Measurements from ENCODE around the gene USP6. TPM values are rescaled to one million over a fixed set of nuclear protein-coding genes. Genes with fewer than 3 reads are reported as not detected.
"Not testable (repeated sequence)": the region's sequence is repeated elsewhere in the genome, so short reads cannot be mapped to it uniquely, and the experiment has no call there.

The USP6 gene
- polyA plus RNA-seq, 1 donor, result 0.54 TPM

- no peak overlapping the region for H3K4me3 ChIP-seq (ENCODE audit: low read length)
- no peaks in the 10 kb centered on the region for H3K9me3 ChIP-seq (ENCODE audit: control insufficient read depth, low read depth, low read length)
- DNase-seq, result no peak
- WGBS (ENCODE audit: insufficient coverage, low lambda C conversion rate), result no CpG with 5 or more reads among the region's 6 CpGs
- no peak overlapping the region for H3K27ac ChIP-seq (ENCODE audit: low read length)
- no peaks in the 10 kb centered on the region for H3K27me3 ChIP-seq (ENCODE audit: control insufficient read depth, insufficient read depth, low read length)
- H3K36me3 ChIP-seq (ENCODE audit: control insufficient read depth, insufficient read depth, low read length), result no peaks in the 10 kb centered on the region
- H3K4me1 ChIP-seq (ENCODE audit: control insufficient read depth, insufficient read depth, low read length), result no peaks in the 10 kb centered on the region
Measured at GRCh38 chr17:5164436-5164835, 48.6 kb downstream of the USP6 start.

DNA sequence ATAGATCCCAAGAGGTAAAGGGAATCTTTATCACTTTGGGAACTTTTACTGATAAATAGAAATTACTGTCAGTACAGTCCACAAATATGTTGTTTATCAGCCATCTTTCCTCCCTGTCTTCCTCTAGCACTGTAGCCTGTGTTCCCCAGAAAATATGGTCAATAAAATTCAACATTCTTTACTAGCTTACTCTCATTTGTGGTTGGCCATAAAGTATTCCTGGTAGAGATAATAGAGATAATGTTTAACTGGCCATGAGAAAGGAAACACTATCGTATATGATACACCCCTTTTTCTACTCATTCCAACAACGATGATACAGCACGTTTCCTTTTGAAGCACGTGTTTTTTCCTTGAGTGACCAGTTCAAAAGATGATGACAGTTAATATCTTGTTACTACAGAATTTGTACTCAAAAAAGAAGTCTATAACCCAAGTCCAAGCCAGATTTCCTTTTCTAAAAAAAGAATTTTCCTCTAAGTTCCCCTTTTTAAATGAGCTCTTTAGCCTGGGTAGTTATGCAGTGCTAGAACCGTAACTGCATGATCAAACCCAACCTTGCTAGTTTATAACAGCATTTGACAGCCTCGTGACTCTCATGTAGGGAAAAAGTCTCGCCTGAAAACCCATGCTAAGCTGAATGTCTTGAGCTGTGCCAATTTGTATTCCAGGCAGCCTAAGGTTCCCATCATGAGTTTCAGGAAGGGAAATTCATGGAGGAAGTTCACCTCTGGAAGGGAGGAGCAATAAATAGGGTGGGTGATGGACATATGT is 50.1 kb downstream of the USP6 start:
- DNase-seq, result peak; percentile 3 to 27
- not testable (repeated sequence) for H3K27me3 ChIP-seq (ENCODE audit: control insufficient read depth, insufficient read depth, low read length); H3K4me1 ChIP-seq (ENCODE audit: control insufficient read depth, insufficient read depth, low read length); H3K9me3 ChIP-seq (ENCODE audit: control insufficient read depth, low read depth, low read length); H3K27ac ChIP-seq (ENCODE audit: low read length); H3K4me3 ChIP-seq (ENCODE audit: low read length); H3K36me3 ChIP-seq (ENCODE audit: control insufficient read depth, insufficient read depth, low read length)
- no CpG with 5 or more reads among the region's 7 CpGs for WGBS (ENCODE audit: insufficient coverage, low lambda C conversion rate)

- WGBS (ENCODE audit: insufficient coverage, low lambda C conversion rate), result 100% methylated on average over 1 of the region's 7 CpGs
- not testable (repeated sequence) for DNase-seq; H3K36me3 ChIP-seq (ENCODE audit: control insufficient read depth, insufficient read depth, low read length); H3K27me3 ChIP-seq (ENCODE audit: control insufficient read depth, insufficient read depth, low read length); H3K4me1 ChIP-seq (ENCODE audit: control insufficient read depth, insufficient read depth, low read length); H3K4me3 ChIP-seq (ENCODE audit: low read length); H3K27ac ChIP-seq (ENCODE audit: low read length)
- H3K9me3 ChIP-seq (ENCODE audit: control insufficient read depth, low read depth, low read length), result peaks cover 24% of the 10 kb centered on the region
Measured at GRCh38 chr17:5175027-5175426, 59.2 kb downstream of the USP6 start.

GRCh38 chr17:5179003-5179402 is 63.2 kb downstream of the USP6 start:
- Histone ChIP-seq H3K4me3 (ENCODE audit: low read length) (no peak overlapping the region), H3K27me3 (ENCODE audit: control insufficient read depth, insufficient read depth, low read length) (no peaks in the 10 kb centered on the region), H3K9me3 (ENCODE audit: control insufficient read depth, low read depth, low read length) (peaks cover 51% of the 10 kb centered on the region), H3K4me1 (ENCODE audit: control insufficient read depth, insufficient read depth, low read length) (no peaks in the 10 kb centered on the region), H3K36me3 (ENCODE audit: control insufficient read depth, insufficient read depth, low read length) (peaks cover 7% of the 10 kb centered on the region), H3K27ac (ENCODE audit: low read length) (no peak overlapping the region)
- DNase-seq, result no peak
- WGBS (ENCODE audit: insufficient coverage, low lambda C conversion rate), result no CpG with 5 or more reads among the region's 12 CpGs

GRCh38 chr17:5181509-5182305 is 65.9 kb downstream of the USP6 start:
- H3K9me3 ChIP-seq (ENCODE audit: control insufficient read depth, low read depth, low read length), result peaks cover 63% of the 10 kb centered on the region
- no peak overlapping the region for H3K27ac ChIP-seq (ENCODE audit: low read length)
- no peaks in the 10 kb centered on the region for H3K4me1 ChIP-seq (ENCODE audit: control insufficient read depth, insufficient read depth, low read length)
- no CpG with 5 or more reads among the region's 10 CpGs for WGBS (ENCODE audit: insufficient coverage, low lambda C conversion rate)
- no peak overlapping the region for H3K4me3 ChIP-seq (ENCODE audit: low read length)
- DNase-seq, result no peak
- H3K36me3 ChIP-seq (ENCODE audit: control insufficient read depth, insufficient read depth, low read length), result no peaks in the 10 kb centered on the region
- H3K27me3 ChIP-seq (ENCODE audit: control insufficient read depth, insufficient read depth, low read length), result no peaks in the 10 kb centered on the region

- Histone ChIP-seq H3K4me3 (ENCODE audit: low read length) (no peak overlapping the region), H3K4me1 (ENCODE audit: control insufficient read depth, insufficient read depth, low read length) (no peaks in the 10 kb centered on the region), H3K27ac (ENCODE audit: low read length) (no peak overlapping the region), H3K9me3 (ENCODE audit: control insufficient read depth, low read depth, low read length) (peaks cover 55% of the 10 kb centered on the region), H3K36me3 (ENCODE audit: control insufficient read depth, insufficient read depth, low read length) (peaks cover 4% of the 10 kb centered on the region), H3K27me3 (ENCODE audit: control insufficient read depth, insufficient read depth, low read length) (no peaks in the 10 kb centered on the region)
- WGBS (ENCODE audit: insufficient coverage, low lambda C conversion rate), result no CpG with 5 or more reads among the region's 6 CpGs
- no peak for DNase-seq
Measured at GRCh38 chr17:5182597-5183409, 67.0 kb downstream of the USP6 start.

DNA sequence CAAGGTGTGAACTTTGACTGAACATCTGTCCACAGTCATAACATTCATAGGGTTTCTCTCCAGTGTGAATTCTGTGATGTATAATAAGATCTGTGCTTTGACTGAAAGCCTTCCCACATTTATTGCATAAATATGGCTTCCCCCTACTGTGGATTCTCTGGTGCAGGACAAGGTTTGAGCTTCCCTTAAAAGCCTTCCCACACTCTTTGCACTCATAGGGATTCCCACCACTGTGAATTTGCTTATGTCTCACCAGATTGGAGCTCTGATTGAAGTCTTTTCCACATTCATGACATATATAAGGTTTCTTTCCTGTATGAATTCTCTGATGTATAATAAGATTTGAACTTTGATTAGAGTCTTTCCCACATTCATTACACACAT is 67.6 kb downstream of the USP6 start:
- Histone ChIP-seq H3K27ac (ENCODE audit: low read length) (no peak overlapping the region), H3K9me3 (ENCODE audit: control insufficient read depth, low read depth, low read length) (peaks cover 58% of the 10 kb centered on the region), H3K36me3 (ENCODE audit: control insufficient read depth, insufficient read depth, low read length) (peaks cover 4% of the 10 kb centered on the region), H3K4me1 (ENCODE audit: control insufficient read depth, insufficient read depth, low read length) (no peaks in the 10 kb centered on the region), H3K4me3 (ENCODE audit: low read length) (no peak overlapping the region), H3K27me3 (ENCODE audit: control insufficient read depth, insufficient read depth, low read length) (no peaks in the 10 kb centered on the region)
- no peak for DNase-seq

DNA sequence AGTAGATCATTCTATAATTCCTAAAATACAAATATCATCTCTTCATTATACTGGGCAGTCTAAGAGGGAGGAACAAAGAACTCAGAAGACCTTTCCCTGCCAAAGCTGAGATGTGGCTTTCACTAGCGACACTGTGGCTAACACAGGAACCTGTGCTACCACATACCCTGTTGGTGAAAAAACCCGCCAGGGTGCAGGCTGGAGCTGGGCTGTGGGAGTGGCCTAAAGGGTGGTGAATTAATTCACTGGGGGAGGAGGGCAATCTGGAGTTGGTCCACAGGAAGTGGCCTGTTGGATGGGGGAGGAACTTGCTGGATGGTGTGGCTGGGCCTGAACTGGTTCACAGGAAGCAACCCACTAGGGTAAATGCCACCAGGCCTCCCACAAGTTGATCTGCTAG is 68.5 kb downstream of the USP6 start:
- Histone ChIP-seq H3K27ac (ENCODE audit: low read length) (no peak overlapping the region), H3K9me3 (ENCODE audit: control insufficient read depth, low read depth, low read length) (peaks cover 57% of the 10 kb centered on the region), H3K4me3 (ENCODE audit: low read length) (no peak overlapping the region), H3K36me3 (ENCODE audit: control insufficient read depth, insufficient read depth, low read length) (peaks cover 7% of the 10 kb centered on the region), H3K27me3 (ENCODE audit: control insufficient read depth, insufficient read depth, low read length) (no peaks in the 10 kb centered on the region), H3K4me1 (ENCODE audit: control insufficient read depth, insufficient read depth, low read length) (no peaks in the 10 kb centered on the region)
- DNase-seq, result no peak
- no CpG with 5 or more reads among the region's 2 CpGs for WGBS (ENCODE audit: insufficient coverage, low lambda C conversion rate)

- Histone ChIP-seq H3K9me3 (ENCODE audit: control insufficient read depth, low read depth, low read length) (peaks cover 19% of the 10 kb centered on the region), H3K36me3 (ENCODE audit: control insufficient read depth, insufficient read depth, low read length) (peaks cover 12% of the 10 kb centered on the region)
- no CpG with 5 or more reads among the region's 82 CpGs for WGBS (ENCODE audit: insufficient coverage, low lambda C conversion rate)
Measured at GRCh38 chr17:5191541-5192417, 75.9 kb downstream of the USP6 start, which contains the start of gene ZNF594. ZNF594 (minus strand) TSS chr17:5191868; CDS start chr17:5184256, 7,612 bp downstream.

More at GRCh38 chr17:5191541-5192417, 75.9 kb downstream of the USP6 start, which contains the start of gene ZNF594:
- H3K4me1 ChIP-seq (ENCODE audit: control insufficient read depth, insufficient read depth, low read length), result peaks cover 6% of the 10 kb centered on the region
- H3K27ac ChIP-seq (ENCODE audit: low read length), result peak within 1 kb of the TSS; percentile 61
- H3K4me3 ChIP-seq (ENCODE audit: low read length), result peak within 1 kb of the TSS; percentile 90
- DNase-seq, result peak; percentile 97 to 98
- H3K27me3 ChIP-seq (ENCODE audit: control insufficient read depth, insufficient read depth, low read length), result no peaks in the 10 kb centered on the region

All from large intestine (tissue), 3 donors.